ENCODE data around the gene MYO16. TPM values are rescaled to one million over a fixed set of nuclear protein-coding genes. Genes with fewer than 3 reads are reported as not detected.

Gene MYO16
- polyA plus RNA-seq, 1 donor from 2014 or later: 2.5 TPM

- no peaks in the 10 kb centered on the region for H3K79me2 ChIP-seq (replicated peaks; ENCODE audit: insufficient read depth, low read length)
- H3F3A ChIP-seq (ENCODE audit: insufficient read depth, low read length, poor library complexity, severe bottlenecking): no peaks in the 10 kb centered on the region
- no peak overlapping the region for H3K4me2 ChIP-seq (ENCODE audit: low read length)
- TF ChIP-seq EZH2 (IDR thresholded peaks at IDR 0.05; ENCODE audit: borderline replicate concordance, insufficient read depth, low read length, poor library complexity, severe bottlenecking) (no peak), RAD21 (conservative IDR thresholded peaks at IDR 0.05) (no peak), POLR2AphosphoS5 (IDR thresholded peaks at IDR 0.05) (no peak), SMC3 (conservative IDR thresholded peaks at IDR 0.05; ENCODE audit: poor library complexity) (no peak), MXI1 (conservative IDR thresholded peaks at IDR 0.05; ENCODE audit: poor library complexity, severe bottlenecking) (no peak), EP300 (conservative IDR thresholded peaks at IDR 0.05; ENCODE audit: poor library complexity, severe bottlenecking) (no peak), REST (IDR thresholded peaks at IDR 0.05; ENCODE audit: borderline replicate concordance) (no peak), TAF1 (IDR thresholded peaks at IDR 0.05; ENCODE audit: low read depth) (no peak), CTCF (IDR thresholded peaks at IDR 0.05; ENCODE audit: poor library complexity, severe bottlenecking) (no peak)
- H3K27ac ChIP-seq (ENCODE audit: low read length): no peak overlapping the region
- no peak overlapping the region for H3K9ac ChIP-seq (ENCODE audit: low read length)
- no peaks in the 10 kb centered on the region for H3K9me3 ChIP-seq (ENCODE audit: low read length)
- no peaks in the 10 kb centered on the region for H3K27me3 ChIP-seq (ENCODE audit: insufficient read depth, low read depth, low read length)
- no peaks in the 10 kb centered on the region for H4K20me1 ChIP-seq (ENCODE audit: insufficient read depth)
- H2AFZ ChIP-seq (ENCODE audit: low read depth, low read length): no peak overlapping the region
- H3K36me3 ChIP-seq (ENCODE audit: insufficient read depth, low read length): no peaks in the 10 kb centered on the region
- no peak overlapping the region for H3K4me3 ChIP-seq (ENCODE audit: low read length)
- H3K9me2 ChIP-seq (ENCODE audit: insufficient read depth, low read length): no peaks in the 10 kb centered on the region
Observed at GRCh38 chr13:109002934-109003333, 373.5 kb downstream of the MYO16 start.

GRCh38 chr13:109007946-109008345 lies 378.5 kb downstream of the MYO16 start:
- no peak overlapping the region for H2AFZ ChIP-seq (ENCODE audit: low read depth, low read length)
- no peak for TF ChIP-seq EP300 (conservative IDR thresholded peaks at IDR 0.05; ENCODE audit: poor library complexity, severe bottlenecking)
- TF ChIP-seq TAF1 (IDR thresholded peaks at IDR 0.05; ENCODE audit: low read depth): no peak
- TF ChIP-seq POLR2AphosphoS5 (IDR thresholded peaks at IDR 0.05): no peak
- no peak for TF ChIP-seq REST (IDR thresholded peaks at IDR 0.05; ENCODE audit: borderline replicate concordance)
- no peak overlapping the region for H3K4me3 ChIP-seq (ENCODE audit: low read length)
- no peaks in the 10 kb centered on the region for H3K36me3 ChIP-seq (ENCODE audit: insufficient read depth, low read length)
- H4K20me1 ChIP-seq (ENCODE audit: insufficient read depth): no peaks in the 10 kb centered on the region
- no peaks in the 10 kb centered on the region for H3K27me3 ChIP-seq (ENCODE audit: insufficient read depth, low read depth, low read length)
- H3K9ac ChIP-seq (ENCODE audit: low read length): no peak overlapping the region
- H3K9me3 ChIP-seq (ENCODE audit: low read length): no peaks in the 10 kb centered on the region
- H3K9me2 ChIP-seq (ENCODE audit: insufficient read depth, low read length): no peaks in the 10 kb centered on the region
- no peak overlapping the region for H3K27ac ChIP-seq (ENCODE audit: low read length)
- H3K4me2 ChIP-seq (ENCODE audit: low read length): no peak overlapping the region
- no peaks in the 10 kb centered on the region for H3F3A ChIP-seq (ENCODE audit: insufficient read depth, low read length, poor library complexity, severe bottlenecking)
- H3K79me2 ChIP-seq (replicated peaks; ENCODE audit: insufficient read depth, low read length): no peaks in the 10 kb centered on the region

Measured in neural cell (in vitro differentiated cells).